ENCODE results near the gene ARHGEF2. TPM values are rescaled to one million over a fixed set of nuclear protein-coding genes. Genes with fewer than 3 reads are reported as not detected.

The ARHGEF2 gene
- total RNA-seq, 1 donor from 2014 or later, result 199 TPM

DNA sequence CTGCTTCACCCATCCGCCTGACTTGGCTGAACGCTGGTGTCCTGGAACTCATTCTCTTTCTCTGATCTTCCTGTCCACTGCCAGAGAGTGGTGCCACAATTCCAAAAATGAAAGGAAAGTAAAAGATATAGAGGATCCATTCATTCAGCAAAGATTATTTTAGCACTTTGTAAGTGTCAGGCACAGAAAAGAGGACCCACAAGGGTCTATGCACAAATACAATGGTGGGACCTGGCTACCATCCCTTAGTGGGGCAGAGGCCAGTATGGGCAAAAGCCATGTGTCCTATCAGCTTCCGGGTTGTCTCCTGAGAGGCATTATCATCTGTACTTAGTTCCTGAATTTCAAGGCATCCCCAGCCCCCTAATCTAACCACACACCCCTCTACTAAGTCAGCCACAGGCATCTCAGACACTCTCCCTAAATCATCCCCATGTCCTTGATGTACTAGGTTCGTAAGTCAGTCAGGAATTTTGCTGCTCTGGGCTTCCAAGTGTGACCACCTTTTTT is 23.4 kb upstream of the ARHGEF2 start:
- TF ChIP-seq, protein P1, sequence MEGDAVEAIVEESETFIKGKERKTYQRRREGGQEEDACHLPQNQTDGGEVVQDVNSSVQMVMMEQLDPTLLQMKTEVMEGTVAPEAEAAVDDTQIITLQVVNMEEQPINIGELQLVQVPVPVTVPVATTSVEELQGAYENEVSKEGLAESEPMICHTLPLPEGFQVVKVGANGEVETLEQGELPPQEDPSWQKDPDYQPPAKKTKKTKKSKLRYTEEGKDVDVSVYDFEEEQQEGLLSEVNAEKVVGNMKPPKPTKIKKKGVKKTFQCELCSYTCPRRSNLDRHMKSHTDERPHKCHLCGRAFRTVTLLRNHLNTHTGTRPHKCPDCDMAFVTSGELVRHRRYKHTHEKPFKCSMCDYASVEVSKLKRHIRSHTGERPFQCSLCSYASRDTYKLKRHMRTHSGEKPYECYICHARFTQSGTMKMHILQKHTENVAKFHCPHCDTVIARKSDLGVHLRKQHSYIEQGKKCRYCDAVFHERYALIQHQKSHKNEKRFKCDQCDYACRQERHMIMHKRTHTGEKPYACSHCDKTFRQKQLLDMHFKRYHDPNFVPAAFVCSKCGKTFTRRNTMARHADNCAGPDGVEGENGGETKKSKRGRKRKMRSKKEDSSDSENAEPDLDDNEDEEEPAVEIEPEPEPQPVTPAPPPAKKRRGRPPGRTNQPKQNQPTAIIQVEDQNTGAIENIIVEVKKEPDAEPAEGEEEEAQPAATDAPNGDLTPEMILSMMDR (IDR thresholded peaks at IDR 0.05), result peak; percentile 16
- H3K27ac Mint-ChIP-seq (ENCODE audit: unreplicated experiment), result no peak overlapping the region
- no peaks in the 10 kb centered on the region for H3K27me3 Mint-ChIP-seq (ENCODE audit: unreplicated experiment)
- H3K4me3 Mint-ChIP-seq (ENCODE audit: unreplicated experiment), result no peak overlapping the region
- no peaks in the 10 kb centered on the region for H3K9me3 Mint-ChIP-seq (ENCODE audit: unreplicated experiment)
- no peak for DNase-seq (ENCODE audit: extremely low spot score, unreplicated experiment)
- peaks cover 3% of the 10 kb centered on the region for H3K4me1 Mint-ChIP-seq (ENCODE audit: unreplicated experiment)
- H3K36me3 Mint-ChIP-seq (ENCODE audit: unreplicated experiment), result peaks cover 1% of the 10 kb centered on the region

DNA sequence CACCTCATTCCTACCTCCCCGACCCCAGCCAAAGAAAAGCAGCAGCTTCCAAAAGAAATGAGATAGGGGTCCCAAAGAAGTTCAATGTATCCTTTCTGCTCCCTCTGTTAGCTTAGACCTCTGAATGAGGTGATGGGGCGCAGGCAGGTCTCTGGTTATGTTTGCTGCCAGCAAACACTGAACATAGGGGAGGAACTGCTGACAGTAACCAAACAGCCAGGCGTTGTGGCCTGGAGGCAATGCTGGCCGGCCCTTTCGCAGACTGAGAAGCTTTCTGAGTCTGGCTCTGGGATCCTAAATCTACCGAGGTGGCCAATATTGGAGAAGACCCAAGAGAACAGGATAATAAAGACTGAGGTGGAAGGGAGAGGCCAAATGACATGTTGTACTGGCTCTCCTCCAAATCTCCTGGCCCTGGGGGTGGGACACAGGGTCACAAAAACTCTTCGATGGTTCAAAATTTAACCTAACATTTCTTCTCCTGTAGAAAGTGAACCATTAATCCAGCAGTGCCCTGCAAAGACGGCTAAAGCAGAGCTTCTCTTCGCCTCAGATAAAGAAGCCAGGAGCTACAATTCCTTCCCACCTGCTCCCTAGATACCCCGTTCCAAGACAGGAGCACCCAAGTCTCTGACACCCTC is 22.8 kb upstream of the ARHGEF2 start:
- no peaks in the 10 kb centered on the region for H3K36me3 Mint-ChIP-seq (ENCODE audit: unreplicated experiment)
- H3K27ac Mint-ChIP-seq (ENCODE audit: unreplicated experiment), result no peak overlapping the region
- DNase-seq (ENCODE audit: extremely low spot score, unreplicated experiment), result no peak
- H3K9me3 Mint-ChIP-seq (ENCODE audit: unreplicated experiment), result no peaks in the 10 kb centered on the region
- H3K4me1 Mint-ChIP-seq (ENCODE audit: unreplicated experiment), result peaks cover 3% of the 10 kb centered on the region
- TF ChIP-seq, protein P1 (IDR thresholded peaks at IDR 0.05), result no peak
- H3K27me3 Mint-ChIP-seq (ENCODE audit: unreplicated experiment), result no peaks in the 10 kb centered on the region
- H3K4me3 Mint-ChIP-seq (ENCODE audit: unreplicated experiment), result no peak overlapping the region

DNA sequence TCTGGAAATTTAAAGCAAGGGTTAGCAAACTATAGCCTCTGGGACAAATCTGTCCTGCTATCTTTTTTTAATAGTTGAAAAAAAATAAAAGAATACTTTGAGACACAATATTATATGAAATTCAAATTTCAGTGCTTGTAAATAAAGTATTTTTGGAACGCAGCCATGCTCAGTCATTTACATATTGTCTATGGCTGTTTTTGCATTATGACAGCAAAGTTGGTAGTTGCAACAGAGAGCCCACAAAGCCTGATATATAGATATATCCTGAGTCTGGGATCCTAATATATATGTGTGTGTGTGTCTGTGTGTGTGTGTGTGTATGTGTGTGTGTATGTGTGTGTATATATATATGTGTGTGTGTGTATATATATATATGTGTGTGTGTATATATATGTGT is 21.6 kb upstream of the ARHGEF2 start:
- no peak for DNase-seq (ENCODE audit: extremely low spot score, unreplicated experiment)
- TF ChIP-seq, protein P1 (IDR thresholded peaks at IDR 0.05), result no peak
- no peaks in the 10 kb centered on the region for H3K27me3 Mint-ChIP-seq (ENCODE audit: unreplicated experiment)
- no peaks in the 10 kb centered on the region for H3K9me3 Mint-ChIP-seq (ENCODE audit: unreplicated experiment)
- H3K27ac Mint-ChIP-seq (ENCODE audit: unreplicated experiment), result no peak overlapping the region
- H3K4me1 Mint-ChIP-seq (ENCODE audit: unreplicated experiment), result peaks cover 3% of the 10 kb centered on the region
- H3K36me3 Mint-ChIP-seq (ENCODE audit: unreplicated experiment), result no peaks in the 10 kb centered on the region
- no peak overlapping the region for H3K4me3 Mint-ChIP-seq (ENCODE audit: unreplicated experiment)

DNA sequence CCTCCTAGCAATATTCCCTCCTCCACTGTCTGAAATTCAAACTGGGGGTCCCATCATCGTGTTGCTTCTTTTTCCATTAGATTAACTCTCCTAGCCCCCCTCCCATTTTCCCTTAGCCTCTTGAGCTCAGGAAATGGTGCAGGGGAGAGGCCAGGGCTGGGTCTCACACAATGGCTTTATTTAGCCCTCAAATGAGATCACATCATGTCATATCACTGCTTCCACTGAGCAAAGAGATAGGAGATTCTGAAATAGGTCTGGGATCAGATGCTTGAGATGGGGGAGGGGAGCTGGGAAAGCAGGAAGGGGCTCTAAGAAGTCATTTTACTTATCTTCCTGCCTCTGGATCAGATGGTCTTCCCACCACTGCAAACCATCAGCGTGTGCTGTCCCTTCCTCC is 17.8 kb upstream of the ARHGEF2 start:
- TF ChIP-seq, protein P1 (IDR thresholded peaks at IDR 0.05), result no peak
- DNase-seq (ENCODE audit: extremely low spot score, unreplicated experiment), result no peak
- no peak overlapping the region for H3K4me3 Mint-ChIP-seq (ENCODE audit: unreplicated experiment)
- no peaks in the 10 kb centered on the region for H3K27me3 Mint-ChIP-seq (ENCODE audit: unreplicated experiment)
- no peaks in the 10 kb centered on the region for H3K36me3 Mint-ChIP-seq (ENCODE audit: unreplicated experiment)
- H3K9me3 Mint-ChIP-seq (ENCODE audit: unreplicated experiment), result no peaks in the 10 kb centered on the region
- no peak overlapping the region for H3K27ac Mint-ChIP-seq (ENCODE audit: unreplicated experiment)
- H3K4me1 Mint-ChIP-seq (ENCODE audit: unreplicated experiment), result no peaks in the 10 kb centered on the region

DNA sequence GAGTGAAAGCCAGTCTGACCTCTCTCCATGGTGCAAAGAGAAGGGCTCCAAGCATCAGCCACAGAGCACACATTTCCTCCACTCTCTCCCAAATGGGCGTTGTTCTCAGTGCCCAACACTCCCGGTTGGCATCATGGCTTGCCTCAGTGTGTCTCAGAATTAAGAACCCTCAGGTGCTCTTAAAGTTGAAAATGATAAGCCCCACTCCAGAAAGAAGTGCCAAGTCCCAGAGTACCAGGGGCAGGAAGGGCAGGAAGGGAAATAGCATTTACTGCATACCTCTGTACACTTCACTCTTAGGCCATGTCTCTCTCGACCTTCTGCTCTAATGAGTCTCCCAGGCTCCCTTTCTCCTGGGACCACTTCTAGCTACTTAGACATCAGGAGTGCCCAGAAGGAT is 15.2 kb upstream of the ARHGEF2 start:
- peaks cover 7% of the 10 kb centered on the region for H3K4me1 Mint-ChIP-seq (ENCODE audit: unreplicated experiment)
- no peak for DNase-seq (ENCODE audit: extremely low spot score, unreplicated experiment)
- TF ChIP-seq, protein P1 (IDR thresholded peaks at IDR 0.05), result no peak
- H3K27me3 Mint-ChIP-seq (ENCODE audit: unreplicated experiment), result no peaks in the 10 kb centered on the region
- no peak overlapping the region for H3K27ac Mint-ChIP-seq (ENCODE audit: unreplicated experiment)
- H3K4me3 Mint-ChIP-seq (ENCODE audit: unreplicated experiment), result no peak overlapping the region
- H3K9me3 Mint-ChIP-seq (ENCODE audit: unreplicated experiment), result no peaks in the 10 kb centered on the region
- H3K36me3 Mint-ChIP-seq (ENCODE audit: unreplicated experiment), result no peaks in the 10 kb centered on the region

Data from osteocyte (in vitro differentiated cells).